ENCODE measurements around the gene SNED1. TPM values are rescaled to one million over a fixed set of nuclear protein-coding genes. Genes with fewer than 3 reads are reported as not detected.

SNED1 gene
- total RNA-seq, 1 experiment from 2014 or later = 2.8 TPM

DNA sequence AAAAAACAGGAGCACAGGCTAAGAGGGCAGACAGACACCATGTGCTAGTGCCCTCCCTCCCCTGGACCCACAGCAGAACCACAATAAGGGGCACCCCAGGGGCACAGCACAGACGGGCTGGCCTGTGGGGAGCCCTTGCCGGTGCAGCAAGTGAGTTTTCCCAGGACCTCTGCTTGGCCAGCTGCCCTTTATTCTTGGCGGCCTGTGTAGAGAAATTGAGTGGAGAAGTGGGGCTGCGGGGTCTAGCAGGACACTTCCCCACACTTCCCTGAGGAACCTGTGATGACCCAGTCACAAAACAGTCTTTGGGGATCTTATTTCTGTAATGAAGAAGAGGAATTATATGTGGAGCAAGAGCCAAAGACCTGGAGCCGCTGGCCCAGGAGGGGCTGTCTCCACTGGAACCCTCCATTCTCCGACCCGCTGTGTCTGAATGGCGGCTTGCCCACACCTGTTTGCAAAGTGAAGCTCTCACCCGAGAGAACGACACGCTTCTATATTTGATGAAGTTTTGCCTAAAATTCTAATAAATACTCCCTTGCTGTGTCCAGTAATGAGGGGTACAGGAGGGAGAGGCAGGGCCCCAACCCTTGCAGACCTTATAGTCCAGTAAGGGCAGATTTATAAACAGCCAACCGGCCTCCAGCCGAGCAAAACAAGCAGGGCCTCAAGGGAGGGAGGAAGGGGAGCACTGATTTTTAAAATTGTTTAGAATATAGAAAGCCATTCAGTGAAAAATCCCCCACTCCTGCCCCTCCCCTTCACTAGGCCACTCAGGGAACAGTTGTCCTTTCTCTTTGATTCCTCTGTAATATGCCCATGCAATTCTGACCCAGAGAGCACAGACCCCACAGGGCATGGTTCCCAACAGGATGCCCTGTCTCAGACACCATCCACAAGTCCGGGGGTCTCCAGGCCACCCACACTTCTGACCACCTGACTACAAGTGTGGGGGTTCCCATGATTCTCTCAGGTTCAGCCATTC, 44.7 kb upstream of the SNED1 start:
- Histone ChIP-seq H4K20me1 (ENCODE audit: insufficient read depth) (no peaks in the 10 kb centered on the region), H2AFZ (no peak overlapping the region), H3F3A (ENCODE audit: insufficient read depth, low read depth) (no peaks in the 10 kb centered on the region), H3K36me3 (ENCODE audit: low read depth) (no peaks in the 10 kb centered on the region), H3K79me2 (ENCODE audit: low read depth) (no peaks in the 10 kb centered on the region), H3K4me1 (replicated peaks; ENCODE audit: insufficient read depth) (no peaks in the 10 kb centered on the region), H3K9me3 (ENCODE audit: insufficient read depth, low read depth) (no peaks in the 10 kb centered on the region), H3K27ac (no peak overlapping the region), H3K27me3 (ENCODE audit: insufficient read depth, low read depth) (peaks cover 97% of the 10 kb centered on the region), H3K4me2 (no peak overlapping the region), H3K4me3 (no peak overlapping the region), H3K9me2 (ENCODE audit: insufficient read depth) (no peaks in the 10 kb centered on the region)
- no TSS peak for BruUV-seq (replicated peaks)
- TF ChIP-seq, protein P1, sequence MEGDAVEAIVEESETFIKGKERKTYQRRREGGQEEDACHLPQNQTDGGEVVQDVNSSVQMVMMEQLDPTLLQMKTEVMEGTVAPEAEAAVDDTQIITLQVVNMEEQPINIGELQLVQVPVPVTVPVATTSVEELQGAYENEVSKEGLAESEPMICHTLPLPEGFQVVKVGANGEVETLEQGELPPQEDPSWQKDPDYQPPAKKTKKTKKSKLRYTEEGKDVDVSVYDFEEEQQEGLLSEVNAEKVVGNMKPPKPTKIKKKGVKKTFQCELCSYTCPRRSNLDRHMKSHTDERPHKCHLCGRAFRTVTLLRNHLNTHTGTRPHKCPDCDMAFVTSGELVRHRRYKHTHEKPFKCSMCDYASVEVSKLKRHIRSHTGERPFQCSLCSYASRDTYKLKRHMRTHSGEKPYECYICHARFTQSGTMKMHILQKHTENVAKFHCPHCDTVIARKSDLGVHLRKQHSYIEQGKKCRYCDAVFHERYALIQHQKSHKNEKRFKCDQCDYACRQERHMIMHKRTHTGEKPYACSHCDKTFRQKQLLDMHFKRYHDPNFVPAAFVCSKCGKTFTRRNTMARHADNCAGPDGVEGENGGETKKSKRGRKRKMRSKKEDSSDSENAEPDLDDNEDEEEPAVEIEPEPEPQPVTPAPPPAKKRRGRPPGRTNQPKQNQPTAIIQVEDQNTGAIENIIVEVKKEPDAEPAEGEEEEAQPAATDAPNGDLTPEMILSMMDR (conservative IDR thresholded peaks at IDR 0.05) = no peak
- no peak for TF ChIP-seq EZH2 (IDR thresholded peaks at IDR 0.05; ENCODE audit: low read depth)
- intact Hi-C loops (cut with micrococcal nuclease; ENCODE audit: unreplicated experiment) = no loop called here
- no peak for DNase-seq
- ChIA-PET CTCF (no interaction called here), POLR2A (ENCODE audit: unreplicated experiment) (no interaction called here)

DNA sequence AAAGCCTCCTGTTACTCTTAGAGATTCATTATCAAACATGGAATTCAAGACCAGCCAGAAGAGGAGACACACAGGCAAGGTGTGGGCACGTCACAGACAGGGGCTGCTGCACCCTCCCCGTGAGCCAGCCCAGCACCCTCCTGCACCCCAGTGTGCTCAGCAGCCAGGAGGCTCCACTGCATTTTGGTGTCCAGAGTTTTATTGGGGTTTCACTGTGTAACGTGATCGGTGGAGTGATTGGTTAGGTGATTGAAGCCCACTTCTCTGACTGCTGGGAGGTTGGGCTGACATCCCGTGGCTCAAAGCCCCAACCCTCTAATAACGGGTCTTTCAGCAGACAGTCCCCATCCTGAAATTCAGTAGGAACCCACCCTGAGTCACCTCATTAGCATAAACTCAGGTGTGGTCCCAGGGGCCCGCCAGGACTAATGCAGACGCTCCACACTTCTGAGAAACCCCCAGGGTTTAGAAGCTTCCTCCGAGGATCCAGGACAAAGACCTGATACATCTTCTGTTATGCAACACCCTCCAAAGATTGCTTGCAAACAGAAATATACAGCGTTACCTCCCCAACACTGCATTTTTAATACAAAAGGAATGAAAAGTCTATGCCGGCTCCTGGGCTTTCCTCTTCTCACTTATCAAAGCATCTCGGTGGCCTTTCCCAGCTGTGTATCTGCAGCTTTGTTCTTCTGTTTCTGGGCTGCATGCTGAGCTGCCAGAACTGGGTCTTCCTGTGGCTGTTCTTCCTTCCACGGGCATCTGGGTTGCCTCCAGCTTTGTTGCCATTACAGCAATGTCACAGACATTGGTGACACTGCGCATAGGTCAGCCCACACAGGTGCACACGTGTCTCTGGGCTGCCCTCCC, 43.7 kb upstream of the SNED1 start:
- H3K79me2 ChIP-seq (ENCODE audit: low read depth) = no peaks in the 10 kb centered on the region
- TF ChIP-seq EZH2 (IDR thresholded peaks at IDR 0.05; ENCODE audit: low read depth) = no peak
- TF ChIP-seq, protein P1 (conservative IDR thresholded peaks at IDR 0.05) = no peak
- no peaks in the 10 kb centered on the region for H3F3A ChIP-seq (ENCODE audit: insufficient read depth, low read depth)
- H4K20me1 ChIP-seq (ENCODE audit: insufficient read depth) = no peaks in the 10 kb centered on the region
- no peak overlapping the region for H3K27ac ChIP-seq
- peaks cover 100% of the 10 kb centered on the region for H3K27me3 ChIP-seq (ENCODE audit: insufficient read depth, low read depth)
- H3K4me1 ChIP-seq (replicated peaks; ENCODE audit: insufficient read depth) = no peaks in the 10 kb centered on the region
- no peak overlapping the region for H2AFZ ChIP-seq
- no TSS peak for BruUV-seq (replicated peaks)
- no peaks in the 10 kb centered on the region for H3K36me3 ChIP-seq (ENCODE audit: low read depth)
- DNase-seq = no peak
- H3K9me2 ChIP-seq (ENCODE audit: insufficient read depth) = no peaks in the 10 kb centered on the region
- intact Hi-C loops (cut with micrococcal nuclease; ENCODE audit: unreplicated experiment) = no loop called here
- no peak overlapping the region for H3K4me3 ChIP-seq
- ChIA-PET CTCF (no interaction called here), POLR2A (ENCODE audit: unreplicated experiment) (no interaction called here)
- no peak overlapping the region for H3K4me2 ChIP-seq
- no peaks in the 10 kb centered on the region for H3K9me3 ChIP-seq (ENCODE audit: insufficient read depth, low read depth)

DNA sequence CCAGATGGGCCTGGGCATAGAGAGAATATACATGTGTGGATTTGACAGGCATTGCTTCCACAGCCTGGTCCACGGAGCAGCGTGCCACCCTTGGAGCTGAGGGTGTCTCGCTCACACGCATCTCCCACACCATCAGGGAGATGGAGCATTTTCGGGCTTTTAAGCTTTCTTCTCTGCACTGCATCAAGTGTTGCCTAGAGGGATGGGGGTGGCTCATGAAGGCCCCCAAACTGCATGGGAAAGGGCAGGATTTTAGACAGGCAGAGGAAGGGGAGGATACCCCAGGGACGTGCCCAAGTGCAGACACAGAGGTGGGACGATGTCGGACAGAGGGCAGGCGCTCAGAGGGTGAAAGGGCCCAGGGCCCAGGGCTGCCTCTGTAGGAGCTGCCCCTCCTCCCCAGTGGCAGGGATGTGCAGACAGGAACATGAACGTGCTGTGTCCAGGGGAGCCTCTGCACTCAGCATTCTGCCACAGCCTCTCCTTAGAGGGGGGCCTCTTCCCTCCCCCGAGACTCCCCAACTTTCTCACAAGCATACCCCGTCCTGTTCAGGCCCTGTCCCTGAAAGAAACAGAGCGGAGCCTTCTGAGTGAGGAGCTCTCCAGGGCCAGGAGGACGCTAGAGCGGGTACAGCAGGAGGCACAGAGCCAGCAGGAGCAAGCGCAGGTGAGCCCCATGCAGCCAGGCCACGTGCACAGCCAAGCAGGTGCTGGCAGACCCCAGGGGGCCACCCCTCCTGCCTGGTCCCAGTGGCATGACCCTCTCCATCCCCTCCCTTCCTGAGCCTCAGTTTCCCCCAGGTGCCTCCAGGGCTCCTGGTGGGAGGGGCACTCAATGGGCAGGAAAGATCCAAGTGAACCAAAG, 42.9 kb upstream of the SNED1 start:
- H3K4me1 ChIP-seq (replicated peaks; ENCODE audit: insufficient read depth) = no peaks in the 10 kb centered on the region
- no peak overlapping the region for H3K4me3 ChIP-seq
- H2AFZ ChIP-seq = no peak overlapping the region
- DNase-seq = no peak
- peaks cover 100% of the 10 kb centered on the region for H3K27me3 ChIP-seq (ENCODE audit: insufficient read depth, low read depth)
- ChIA-PET CTCF (no interaction called here), POLR2A (ENCODE audit: unreplicated experiment) (no interaction called here)
- no peaks in the 10 kb centered on the region for H4K20me1 ChIP-seq (ENCODE audit: insufficient read depth)
- no peaks in the 10 kb centered on the region for H3F3A ChIP-seq (ENCODE audit: insufficient read depth, low read depth)
- TF ChIP-seq, protein P1 (conservative IDR thresholded peaks at IDR 0.05) = no peak
- TF ChIP-seq EZH2 (IDR thresholded peaks at IDR 0.05; ENCODE audit: low read depth) = no peak
- H3K9me2 ChIP-seq (ENCODE audit: insufficient read depth) = no peaks in the 10 kb centered on the region
- H3K79me2 ChIP-seq (ENCODE audit: low read depth) = no peaks in the 10 kb centered on the region
- no peak overlapping the region for H3K27ac ChIP-seq
- no peaks in the 10 kb centered on the region for H3K9me3 ChIP-seq (ENCODE audit: insufficient read depth, low read depth)
- no TSS peak for BruUV-seq (replicated peaks)
- intact Hi-C loops (cut with micrococcal nuclease; ENCODE audit: unreplicated experiment) = no loop called here
- H3K36me3 ChIP-seq (ENCODE audit: low read depth) = no peaks in the 10 kb centered on the region
- H3K4me2 ChIP-seq = no peak overlapping the region

Measured in PC-9 (cell line).